Measurements from ENCODE around the gene PRRC1.

The PRRC1 gene

DNA sequence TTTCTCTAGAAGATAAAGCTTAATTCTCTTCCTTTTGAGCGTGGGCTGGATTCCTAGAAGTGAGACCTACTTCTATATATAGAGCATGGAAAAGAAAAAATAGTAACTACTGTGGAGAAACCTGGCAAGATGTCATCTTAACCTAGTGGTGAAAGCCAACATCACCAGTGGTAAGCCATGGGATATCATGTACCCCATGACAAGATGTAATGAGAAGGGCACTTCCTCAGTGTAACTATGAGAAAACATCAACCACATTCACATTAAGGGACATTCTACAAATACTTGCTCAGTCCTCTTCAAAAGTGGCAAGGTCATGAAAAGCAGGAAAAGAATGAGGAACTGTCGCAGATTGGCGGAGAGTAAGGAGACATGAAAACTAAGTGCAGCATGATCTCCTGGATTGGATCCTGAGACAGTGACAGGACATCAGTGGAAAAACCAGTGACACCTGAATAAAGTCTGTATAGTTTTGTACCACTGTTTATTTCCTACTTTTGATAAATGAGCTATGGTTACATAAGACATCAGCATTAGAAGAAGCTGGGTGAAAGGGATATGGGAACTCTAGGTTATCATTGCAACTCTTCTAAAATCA is 65.4 kb downstream of the PRRC1 start:
- DNase-seq: no peak

DNA sequence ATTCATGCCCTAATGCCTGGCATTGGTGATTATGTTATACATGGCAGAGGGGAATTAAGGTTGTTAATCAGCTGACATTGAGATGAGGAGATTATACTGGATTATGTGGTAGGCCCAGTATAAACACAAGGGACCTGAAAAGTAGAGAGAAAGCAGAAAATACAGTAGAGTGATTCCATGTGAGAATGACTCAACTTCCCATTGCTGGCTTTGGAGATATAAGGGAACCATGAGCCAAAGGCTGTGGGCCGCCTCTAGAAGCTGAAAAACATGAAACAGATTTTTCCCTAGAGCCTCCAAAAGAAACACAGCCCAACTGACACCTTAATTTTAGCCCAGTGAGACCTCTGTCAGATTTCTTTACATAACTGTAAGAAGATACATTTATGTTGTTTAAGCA is 66.4 kb downstream of the PRRC1 start:
- no peak for DNase-seq

DNA sequence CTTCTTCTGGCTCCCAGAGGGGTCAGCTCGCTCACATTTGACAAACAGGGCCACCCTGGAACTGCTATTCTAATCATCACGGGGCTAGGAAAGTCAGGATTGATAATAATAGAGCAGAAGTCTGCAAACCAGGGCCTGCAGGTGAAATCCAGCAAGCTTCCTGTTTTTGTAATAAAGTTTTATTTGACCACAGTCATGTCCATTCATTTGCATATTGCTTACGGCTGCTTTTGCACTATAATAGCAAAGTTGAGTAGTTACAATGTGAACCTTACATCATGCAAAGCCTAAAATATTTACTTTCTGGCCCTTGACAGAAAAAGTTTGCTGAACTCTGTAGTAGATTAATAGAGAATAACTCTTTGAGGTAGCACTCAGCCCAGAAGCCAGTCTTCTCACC is 68.2 kb downstream of the PRRC1 start:
- no peak for DNase-seq

DNA sequence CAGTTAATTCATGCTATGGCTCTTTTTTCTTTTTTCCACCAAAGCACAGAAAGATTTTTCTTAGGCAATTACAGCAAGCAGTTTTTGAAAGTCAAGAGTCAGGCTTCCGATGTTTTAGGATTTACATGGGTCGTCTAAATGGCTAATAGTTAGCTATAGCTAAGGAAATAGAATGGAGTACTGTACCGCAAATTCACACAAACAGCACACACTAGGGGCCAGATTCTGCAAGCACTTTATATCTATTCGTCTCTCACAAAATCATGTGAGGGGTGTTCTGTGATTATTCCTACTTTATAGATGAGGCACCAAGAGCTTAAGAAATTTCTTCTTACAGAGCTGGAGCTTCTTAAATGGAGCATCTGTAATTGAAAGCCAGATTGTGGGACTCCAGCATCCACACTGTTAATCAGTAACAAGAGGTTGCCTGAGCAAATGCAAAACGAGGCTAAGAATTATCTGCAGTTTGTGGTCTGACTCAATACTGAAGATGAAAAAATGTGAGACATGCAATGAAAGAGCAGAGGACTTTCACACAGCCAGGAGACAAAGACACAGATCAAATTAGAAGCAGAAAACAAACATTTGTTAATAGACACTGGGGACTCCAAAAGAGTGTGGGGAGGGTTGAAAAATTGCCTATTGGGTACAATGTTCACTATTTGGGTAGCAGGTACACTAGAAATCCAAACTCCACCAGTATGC is 68.8 kb downstream of the PRRC1 start:
- no peak for DNase-seq

DNA sequence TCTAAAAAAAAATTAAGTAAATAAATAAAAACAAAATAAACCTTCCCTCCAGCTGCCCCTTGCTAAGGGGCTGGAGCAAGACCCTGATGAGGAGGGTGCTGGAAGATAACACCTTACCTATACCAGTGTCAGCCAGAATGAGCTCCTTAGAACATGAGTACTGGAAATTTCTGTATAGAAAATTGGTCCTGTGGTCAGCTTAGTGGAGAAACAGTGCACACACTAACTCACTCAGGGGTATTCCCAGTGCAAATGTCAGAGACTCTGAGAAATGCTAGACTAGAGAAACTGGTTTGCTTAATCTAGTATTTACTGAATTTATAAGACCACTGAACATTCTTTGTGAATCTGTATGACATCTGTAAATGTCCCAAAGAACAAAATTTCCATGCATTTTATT is 69.4 kb downstream of the PRRC1 start:
- DNase-seq: no peak

DNA sequence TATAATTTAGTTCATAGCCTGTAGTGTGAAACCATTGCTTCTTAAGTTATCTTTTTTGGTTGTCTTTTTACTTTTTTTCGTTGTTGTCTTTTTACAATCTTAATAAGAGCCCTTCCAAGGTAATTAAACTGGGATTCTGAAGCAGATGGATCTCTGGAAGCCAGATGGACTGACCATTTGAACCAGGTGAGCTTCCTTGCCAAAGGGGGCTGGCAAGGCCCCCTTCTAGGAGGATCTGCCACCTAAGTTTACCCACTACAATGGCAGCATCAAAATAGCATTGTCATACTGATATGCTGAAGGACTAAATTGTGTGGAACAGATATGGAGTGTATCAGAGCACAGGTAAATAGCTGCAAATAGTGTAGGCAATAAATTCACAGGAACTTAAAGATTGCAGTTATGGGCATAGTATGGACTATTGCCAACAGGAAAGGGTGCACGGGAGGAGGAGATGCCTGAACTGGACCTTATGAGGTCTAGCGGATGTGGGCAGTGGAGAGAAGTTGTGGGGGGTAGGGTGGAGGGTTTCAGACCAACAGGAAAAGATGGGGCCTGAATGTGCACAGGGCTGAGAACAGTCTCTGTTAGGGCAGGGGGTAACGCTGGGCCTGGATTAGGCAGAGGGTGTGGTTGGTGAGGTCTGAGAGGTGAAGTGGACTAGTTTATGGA is 69.9 kb downstream of the PRRC1 start:
- no peak for DNase-seq

DNA sequence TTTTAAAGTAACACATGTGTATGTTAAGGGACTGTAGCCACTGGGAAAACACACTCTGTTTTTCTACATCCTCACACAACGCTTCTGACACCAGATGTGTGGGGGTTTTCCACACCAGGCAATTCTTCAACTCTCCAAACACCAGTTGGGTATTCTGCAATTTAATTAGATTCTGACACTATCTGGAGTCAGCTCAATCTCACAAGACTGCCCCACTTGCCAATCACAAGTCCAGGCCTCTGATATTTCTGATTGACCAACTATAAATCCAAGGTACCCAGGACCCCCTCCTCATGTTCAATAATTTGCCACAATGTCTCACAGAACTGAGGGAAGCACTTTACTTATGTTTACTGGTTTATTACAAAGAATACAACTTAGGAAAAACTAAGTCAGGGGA is 70.9 kb downstream of the PRRC1 start:
- no peak for DNase-seq

DNA sequence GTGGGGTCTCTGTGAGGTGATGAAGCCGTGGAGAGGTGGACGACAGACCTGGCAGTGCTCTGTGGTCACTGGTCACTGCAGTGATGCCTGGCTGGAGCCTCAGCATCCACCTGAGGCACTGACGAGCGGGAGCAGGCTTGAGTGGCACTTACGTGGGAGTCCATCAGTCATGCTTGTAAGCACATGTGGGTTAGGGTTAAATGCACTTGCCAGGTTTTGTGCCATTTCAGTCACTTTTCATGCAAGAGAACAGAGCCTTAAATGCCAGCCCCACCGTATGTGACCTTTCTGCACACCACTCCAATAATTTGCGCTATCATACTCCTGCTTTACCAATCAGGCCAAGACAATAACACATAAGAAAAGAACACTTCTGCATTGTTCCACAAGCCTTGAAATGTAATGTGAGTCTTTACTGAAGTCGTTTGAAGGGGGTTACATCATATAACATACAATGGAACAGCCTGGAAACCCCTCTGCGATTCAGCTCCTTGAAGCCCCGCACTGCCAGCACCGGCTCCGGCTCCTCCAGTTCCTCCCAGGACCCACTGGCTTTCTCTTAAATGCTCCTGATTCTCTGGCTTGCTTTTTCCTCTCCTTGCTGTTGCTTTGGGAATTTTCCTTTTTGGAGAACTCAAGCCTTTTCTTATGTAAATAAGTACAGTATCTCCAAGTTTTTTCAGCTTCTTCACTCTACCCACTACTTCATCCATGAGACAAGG is 72.0 kb downstream of the PRRC1 start:
- DNase-seq: no peak

DNA sequence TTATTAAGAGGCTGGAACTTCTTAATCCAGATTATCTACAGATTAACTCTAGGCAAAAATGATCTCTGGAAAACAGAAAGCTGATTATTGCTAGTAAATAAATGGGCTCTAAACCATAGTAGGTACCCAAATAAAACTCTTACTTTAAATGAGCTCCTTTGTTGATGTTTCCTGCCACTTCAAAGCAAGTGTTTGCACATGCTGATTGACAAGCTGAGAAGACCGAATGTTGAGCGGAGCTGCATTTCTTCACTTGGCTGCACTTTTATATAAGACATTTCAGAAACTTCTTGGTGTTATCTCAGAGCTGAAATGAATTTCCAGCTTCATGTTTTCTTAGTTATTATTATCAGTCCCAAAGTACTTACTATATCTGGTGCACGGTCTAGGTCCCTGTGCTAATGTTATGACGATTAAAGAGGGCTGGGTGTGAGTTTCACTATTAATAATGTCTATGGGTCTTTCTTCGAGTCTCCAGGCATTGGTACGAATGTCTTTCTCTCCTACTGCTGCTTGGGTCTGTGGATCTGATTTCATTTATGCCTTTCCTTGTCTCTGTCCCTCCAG is 72.8 kb downstream of the PRRC1 start:
- DNase-seq: no peak

DNA sequence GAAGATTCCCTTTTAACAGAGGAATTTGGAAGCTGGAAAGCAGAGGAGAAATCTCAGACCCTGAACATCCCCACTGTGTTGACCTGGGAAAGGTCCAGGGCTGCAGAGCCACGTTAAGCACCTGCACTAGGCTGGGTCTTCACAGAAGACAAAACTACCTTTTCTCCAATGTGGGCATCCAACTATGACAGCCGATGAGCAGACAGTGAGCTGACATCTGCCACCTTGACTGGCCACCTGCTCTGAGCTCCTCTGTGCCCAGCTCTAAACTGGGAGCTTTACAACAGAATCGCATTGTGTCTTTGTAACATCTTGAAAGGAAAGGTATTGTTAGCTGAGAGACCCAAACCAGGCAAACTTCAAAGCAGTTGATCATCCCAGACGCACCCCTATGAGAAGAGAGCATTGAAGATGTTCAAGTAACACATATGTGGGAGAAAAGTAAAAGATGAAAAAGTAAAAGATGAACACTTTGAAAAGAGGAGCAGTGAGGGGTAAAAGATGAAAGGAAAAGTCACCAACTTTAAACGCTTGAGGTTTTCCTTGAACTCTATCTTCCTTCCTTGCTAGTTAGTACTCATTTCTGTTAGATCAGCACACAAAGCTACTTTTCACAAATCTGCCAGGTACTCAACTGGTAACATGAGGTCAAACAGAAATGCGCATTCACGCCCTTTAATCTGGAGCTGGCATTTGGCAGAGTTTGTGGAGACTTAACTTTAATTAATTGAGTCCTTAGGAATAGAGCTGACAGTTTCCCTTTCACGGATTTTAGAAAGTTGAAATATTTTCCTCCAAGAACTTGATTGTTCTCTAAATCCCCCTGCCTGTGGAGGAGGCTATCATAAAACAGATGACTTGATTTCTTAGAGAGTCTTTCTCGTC is 78.3 kb downstream of the PRRC1 start:
- no peak for DNase-seq

DNA sequence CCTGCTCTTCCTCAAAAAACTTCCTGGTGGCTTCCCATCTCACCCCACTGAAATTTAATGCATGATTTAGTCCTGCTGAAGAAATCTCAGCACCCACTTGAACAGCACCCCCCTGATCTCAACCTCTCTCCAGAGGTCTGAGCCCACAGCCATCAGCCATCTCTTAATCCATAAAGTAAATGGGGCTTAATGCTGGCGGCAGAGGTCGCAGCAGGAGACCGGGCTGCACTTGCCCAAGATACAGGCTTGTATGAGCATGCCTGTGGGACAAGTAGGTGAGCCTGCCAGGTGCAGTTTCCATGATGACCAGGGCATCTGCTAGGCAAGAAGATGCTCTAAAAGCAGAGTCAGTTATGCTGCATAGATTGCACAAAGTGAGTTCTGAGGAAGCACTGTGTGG is 79.1 kb downstream of the PRRC1 start:
- no peak for DNase-seq

DNA sequence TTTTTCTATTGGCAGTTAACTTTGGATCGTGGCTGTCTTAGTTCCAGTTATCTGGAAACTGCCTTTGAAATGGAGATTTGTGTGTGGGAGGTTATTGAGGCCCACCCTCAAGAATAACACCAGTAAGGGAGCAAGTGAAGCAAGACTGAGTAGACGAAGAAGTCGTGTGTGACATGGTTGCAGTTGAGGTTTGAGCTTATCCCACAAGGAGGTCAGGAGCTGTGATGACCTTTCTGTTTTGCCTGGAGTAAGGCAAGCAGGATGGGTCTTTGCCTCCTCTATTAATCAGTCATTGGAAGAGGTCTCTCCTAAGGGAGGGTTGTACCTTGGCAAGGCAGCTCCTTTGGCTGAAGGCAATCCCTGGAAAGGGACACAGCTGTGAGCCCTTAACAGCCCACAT is 81.9 kb downstream of the PRRC1 start:
- no peak for DNase-seq

DNA sequence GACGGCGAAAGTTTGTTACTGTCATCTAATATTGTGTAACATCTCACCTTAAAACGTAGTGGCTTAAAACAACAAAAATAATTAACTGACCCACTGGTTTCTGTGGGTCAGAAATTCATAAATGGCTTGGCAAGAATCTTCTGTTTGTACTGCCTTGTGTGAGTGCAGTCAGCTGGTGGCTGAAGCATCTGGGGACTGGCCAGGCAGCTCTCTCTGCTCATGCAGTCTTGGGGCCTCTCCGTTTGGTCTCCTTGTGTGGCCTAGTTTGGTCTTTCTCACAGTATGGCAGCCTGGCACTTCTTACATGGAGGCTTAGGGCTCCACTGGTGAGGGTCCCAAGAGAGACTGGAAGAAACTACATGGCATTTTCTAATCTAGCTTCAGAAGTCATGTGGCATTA is 82.4 kb downstream of the PRRC1 start:
- no peak for DNase-seq

DNA sequence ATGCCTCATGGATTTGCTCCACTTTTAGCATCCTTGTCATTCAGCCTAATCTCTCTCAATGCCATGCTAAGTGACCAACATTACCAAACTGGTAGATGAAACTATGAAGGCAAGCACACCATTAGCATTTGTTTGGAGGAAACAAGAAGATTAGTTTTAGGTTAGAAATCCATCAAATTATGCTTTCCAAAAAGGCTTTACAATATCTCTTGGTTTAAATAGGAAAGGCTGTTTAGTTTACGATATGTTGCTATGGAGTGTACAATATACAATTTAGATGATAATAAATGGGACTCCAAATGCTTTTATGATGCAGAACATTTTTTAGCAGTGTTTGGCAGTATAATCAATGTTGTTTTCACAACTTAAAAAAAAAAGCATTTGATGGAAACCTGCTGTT is 83.7 kb downstream of the PRRC1 start:
- no peak for DNase-seq

DNA sequence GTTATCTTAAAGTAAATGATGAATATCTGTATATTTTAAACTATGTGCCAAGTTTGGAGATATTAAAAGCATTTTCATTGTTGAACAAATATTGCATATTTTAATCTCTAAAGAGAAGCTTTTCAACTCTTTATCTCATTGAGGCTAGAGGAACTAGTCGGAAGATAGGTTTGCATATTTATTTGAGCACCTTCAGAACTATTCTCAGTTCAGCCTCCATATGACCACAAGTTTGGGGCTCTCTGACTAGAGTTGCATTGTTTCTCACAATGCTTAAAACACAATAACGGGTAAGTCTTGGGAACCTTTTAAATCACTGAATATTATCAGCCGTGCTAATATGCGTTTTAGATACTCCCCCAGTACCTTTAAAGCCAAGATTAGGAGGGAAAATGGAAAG is 84.2 kb downstream of the PRRC1 start:
- DNase-seq: no peak

DNA sequence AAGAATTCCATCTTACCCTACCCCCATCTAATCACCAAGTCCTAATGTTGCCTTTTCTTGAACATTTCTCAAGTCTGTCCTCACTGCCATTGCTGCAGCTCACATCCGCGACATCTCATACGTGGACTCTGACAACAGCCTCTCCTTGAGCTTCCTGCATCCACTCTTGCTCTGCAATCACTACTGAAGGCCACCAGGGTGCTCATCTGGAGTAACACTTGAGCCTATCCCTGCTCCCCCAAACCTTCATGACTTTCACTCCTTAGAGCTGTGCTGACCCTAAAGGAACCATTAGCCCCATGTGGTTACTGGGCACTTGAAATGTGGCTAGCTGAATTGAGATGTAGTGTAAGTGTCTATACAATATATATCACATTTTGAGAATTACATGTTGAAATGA is 85.0 kb downstream of the PRRC1 start:
- DNase-seq: no peak

DNA sequence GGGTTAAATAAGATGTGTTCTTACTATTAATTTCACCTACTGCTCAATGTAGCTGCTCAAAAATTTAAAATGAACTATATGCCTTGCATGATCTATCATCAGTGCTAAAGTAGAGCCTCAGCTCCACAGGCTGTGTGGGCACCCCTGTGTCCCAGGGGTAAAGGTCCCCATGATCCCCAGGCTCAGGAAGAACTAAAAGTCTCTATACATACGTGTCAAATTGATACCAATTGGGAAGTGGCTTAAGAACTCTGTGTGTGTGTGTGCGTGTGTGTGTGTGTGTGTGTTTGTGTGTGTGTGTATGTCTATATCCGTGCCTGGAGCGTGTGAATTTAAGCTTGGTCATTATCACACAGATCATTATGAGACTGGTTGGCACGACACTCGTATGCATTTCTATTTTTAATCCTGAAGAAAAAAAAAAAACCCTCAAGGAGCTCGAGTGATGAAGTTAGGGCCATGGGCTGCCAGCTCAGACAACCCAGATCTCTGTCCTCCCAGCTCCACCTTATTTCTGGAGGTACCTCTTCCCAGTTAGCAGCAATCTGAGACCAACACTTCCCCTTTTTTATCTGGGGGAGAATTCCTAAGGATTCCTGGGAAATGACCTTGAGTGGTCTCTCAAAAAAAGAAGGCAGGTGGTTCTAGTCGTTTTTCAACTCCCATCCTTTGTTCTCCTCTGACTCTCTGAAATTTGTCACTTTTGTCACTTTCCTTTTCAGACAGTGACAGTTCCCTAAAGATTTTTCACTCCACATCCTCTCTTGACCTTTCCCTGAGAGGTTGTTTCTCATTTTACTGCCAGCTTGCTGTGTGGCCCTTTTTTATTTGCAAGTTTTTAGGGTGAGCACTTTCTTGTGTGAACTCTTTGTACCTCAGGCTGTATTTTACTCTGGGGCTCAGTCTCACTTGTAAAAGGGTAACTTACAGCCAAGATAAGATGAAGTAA is 85.7 kb downstream of the PRRC1 start:
- DNase-seq: no peak

Measured in activated CD4-positive, CD25-positive, alpha-beta regulatory T cell (primary cell).